ENCODE measurements around the gene EFNB3.

- TF ChIP-seq CTCF (conservative IDR thresholded peaks at IDR 0.05 in 1 of 2, IDR thresholded peaks at IDR 0.05 in 1 of 2; ENCODE audit: extremely low read depth in 1 of 2, insufficient read depth in 1 of 2, low read depth in 1 of 2, low read length in 2 of 2) = no peak
- no peak for TF ChIP-seq EZH2 (IDR thresholded peaks at IDR 0.05; ENCODE audit: borderline replicate concordance, low read length)
Observed at GRCh38 chr17:7695586-7695985, 9.4 kb upstream of the EFNB3 start.
